Measurements from ENCODE around the gene AARS1. TPM values are rescaled to one million over a fixed set of nuclear protein-coding genes. Genes with fewer than 3 reads are reported as not detected.
"Not testable (repeated sequence)": the region's sequence is repeated elsewhere in the genome, so short reads cannot be mapped to it uniquely, and the experiment has no call there.

AARS1 gene
- total and polyA plus RNA-seq, 10 of the 15 experiments (the other 5 are each of a cell fraction or from before 2014, with no cell fraction given): 21.5 to 143 (median 96.9) TPM

DNA sequence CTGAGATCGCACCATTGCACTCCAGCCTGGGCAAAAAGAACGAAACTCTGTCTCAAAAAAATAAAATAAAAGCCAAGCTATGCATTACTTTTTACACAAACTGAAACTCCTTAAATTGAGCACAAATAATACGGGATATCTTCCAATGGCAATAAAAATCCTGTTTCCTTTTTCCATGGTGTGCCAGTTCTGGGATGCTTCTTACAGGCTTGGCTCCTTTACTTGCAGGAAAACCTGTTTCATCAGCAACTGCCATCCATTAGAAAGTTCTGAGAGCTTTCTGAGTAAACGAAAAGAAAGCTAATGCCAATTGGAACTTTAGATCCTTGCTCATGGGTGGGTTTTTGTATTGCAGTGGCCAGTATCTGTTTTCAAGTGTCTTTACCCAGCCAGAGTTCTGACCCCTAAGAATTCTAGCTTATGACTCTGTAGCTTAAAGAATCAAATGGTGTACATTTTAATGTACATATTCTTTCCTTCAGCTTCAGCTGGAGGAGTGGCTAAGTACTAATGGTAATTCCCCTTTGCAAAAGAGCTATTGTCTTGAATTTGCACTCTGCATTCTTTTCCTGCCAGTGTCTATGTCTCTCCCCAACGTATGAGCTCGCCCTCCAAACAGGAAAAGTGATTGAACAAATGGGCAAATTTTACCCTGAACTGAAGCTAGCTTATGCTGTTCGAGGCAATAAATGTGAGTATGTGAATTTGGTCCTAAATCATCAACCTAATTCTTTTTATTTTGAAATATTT, 35.9 kb upstream of the AARS1 start (continued):
- TF ChIP-seq, protein P1, sequence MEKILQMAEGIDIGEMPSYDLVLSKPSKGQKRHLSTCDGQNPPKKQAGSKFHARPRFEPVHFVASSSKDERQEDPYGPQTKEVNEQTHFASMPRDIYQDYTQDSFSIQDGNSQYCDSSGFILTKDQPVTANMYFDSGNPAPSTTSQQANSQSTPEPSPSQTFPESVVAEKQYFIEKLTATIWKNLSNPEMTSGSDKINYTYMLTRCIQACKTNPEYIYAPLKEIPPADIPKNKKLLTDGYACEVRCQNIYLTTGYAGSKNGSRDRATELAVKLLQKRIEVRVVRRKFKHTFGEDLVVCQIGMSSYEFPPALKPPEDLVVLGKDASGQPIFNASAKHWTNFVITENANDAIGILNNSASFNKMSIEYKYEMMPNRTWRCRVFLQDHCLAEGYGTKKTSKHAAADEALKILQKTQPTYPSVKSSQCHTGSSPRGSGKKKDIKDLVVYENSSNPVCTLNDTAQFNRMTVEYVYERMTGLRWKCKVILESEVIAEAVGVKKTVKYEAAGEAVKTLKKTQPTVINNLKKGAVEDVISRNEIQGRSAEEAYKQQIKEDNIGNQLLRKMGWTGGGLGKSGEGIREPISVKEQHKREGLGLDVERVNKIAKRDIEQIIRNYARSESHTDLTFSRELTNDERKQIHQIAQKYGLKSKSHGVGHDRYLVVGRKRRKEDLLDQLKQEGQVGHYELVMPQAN (conservative IDR thresholded peaks at IDR 0.05): no peak

DNA sequence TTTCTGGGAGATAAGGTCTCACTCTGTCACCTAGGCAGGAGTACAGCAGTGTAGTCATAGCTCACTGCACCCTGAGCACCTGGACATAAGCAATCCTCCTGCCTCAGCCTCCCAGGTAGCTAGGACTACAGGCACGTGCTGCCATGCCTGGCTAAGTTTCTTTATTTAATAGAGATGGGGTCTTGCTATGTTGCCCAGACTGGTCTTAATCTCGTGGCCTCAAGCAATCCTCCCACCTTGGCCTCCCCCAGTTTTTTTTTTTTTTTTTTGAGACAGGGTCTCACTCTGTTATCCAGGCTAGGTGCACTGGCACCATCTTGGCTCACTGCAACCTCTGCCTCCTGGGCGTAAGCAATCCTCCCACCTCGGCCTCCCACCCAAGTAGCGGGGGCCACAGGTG, 30.8 kb upstream of the AARS1 start:
- no peak overlapping the region for H2AFZ ChIP-seq (ENCODE audit: control insufficient read depth, low read depth, low read length)
- no peak overlapping the region for H3K4me2 ChIP-seq (ENCODE audit: control insufficient read depth, insufficient read depth)
- POLR2A ChIA-PET: no interaction called here
- no peak overlapping the region for H3K9ac ChIP-seq (ENCODE audit: control insufficient read depth, insufficient read depth, low read length)
- TF ChIP-seq SREBF1 (IDR thresholded peaks at IDR 0.05; ENCODE audit: low read length): no peak
- no peak for TF ChIP-seq TCF3 (IDR thresholded peaks at IDR 0.05; ENCODE audit: borderline replicate concordance, insufficient read depth, low read depth, low read length)
- TF ChIP-seq NRF1 (conservative IDR thresholded peaks at IDR 0.05; ENCODE audit: low read depth, low read length): no peak
- no peak for TF ChIP-seq RELA (IDR thresholded peaks at IDR 0.05; ENCODE audit: borderline replicate concordance, partially characterized antibody)
- no peak for TF ChIP-seq POLR2AphosphoS5 (IDR thresholded peaks at IDR 0.05; ENCODE audit: low read length)
- no peak overlapping the region for H3K4me3 ChIP-seq
- no peaks in the 10 kb centered on the region for H3K79me2 ChIP-seq (ENCODE audit: control insufficient read depth, insufficient read depth, low read length)
- H3K9me3 ChIP-seq (replicated peaks; ENCODE audit: control insufficient read depth, insufficient read depth, low read length): no peaks in the 10 kb centered on the region
- intact Hi-C loops (cut with micrococcal nuclease; ENCODE audit: unreplicated experiment): no loop called here
- H3K27me3 ChIP-seq (replicated peaks in 1 of 2; ENCODE audit: control insufficient read depth in 2 of 2, insufficient read depth in 2 of 2, low read length in 1 of 2): no peaks in the 10 kb centered on the region
- peaks cover 1 to 7% of the 10 kb centered on the region in 2 experiments; a peak in 3 of 4 replicates for H3K36me3 ChIP-seq (ENCODE audit: control insufficient read depth in 2 of 2, insufficient read depth in 2 of 2, low read length in 1 of 2)
- WGBS (ENCODE audit: insufficient coverage, insufficient replicate concordance, low lambda C conversion rate, missing lambda C conversion rate): 97% methylated on average over 5 of the region's 5 CpGs
- no peak for FAIRE-seq
- in situ Hi-C loops (cut with MboI): no loop called here
- CTCF ChIA-PET: interaction anchor here (1.0 kb wide), 1 partner anchor 10 kb away, joined by 3 read pairs; no protein-coding TSS in a partner anchor
- RAD21 ChIA-PET (ENCODE audit: unreplicated experiment): no interaction called here
- BruUV-seq (replicated peaks): no TSS peak
- no peaks in the 10 kb centered on the region for H4K20me1 ChIP-seq (ENCODE audit: control insufficient read depth, insufficient read depth)
- no peak overlapping the region for H3K27ac ChIP-seq (ENCODE audit: control insufficient read depth, insufficient read depth)
- no peaks in the 10 kb centered on the region for H3K4me1 ChIP-seq (ENCODE audit: control insufficient read depth, insufficient read depth, low read length)
- no peak for DNase-seq (ENCODE audit: low read depth, low spot score)
- SMC1A ChIA-PET (ENCODE audit: uncharacterized antibody, unreplicated experiment): no interaction called here
- ATAC-seq: no peak

DNA sequence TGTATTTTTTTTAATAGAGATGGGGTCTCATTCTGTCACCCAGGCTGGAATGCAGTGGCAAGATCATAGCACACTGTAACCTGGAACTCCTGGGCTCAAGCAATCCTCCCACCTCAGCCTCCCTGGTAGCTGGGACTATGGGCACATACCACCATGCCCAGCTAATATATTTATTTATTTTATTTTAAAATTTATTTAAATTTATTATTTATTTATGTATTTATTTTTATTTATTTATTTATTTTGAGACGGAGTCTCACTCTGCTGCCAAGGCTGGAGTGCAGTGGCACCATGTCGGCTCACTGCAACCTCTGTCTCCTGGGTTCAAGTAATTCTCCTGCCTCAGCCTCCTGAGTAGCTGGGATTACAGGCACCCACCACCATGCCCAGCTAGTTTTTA, 18.4 kb upstream of the AARS1 start:
- H3K4me1 ChIP-seq (ENCODE audit: control insufficient read depth, insufficient read depth, low read length); RAD21 ChIA-PET (ENCODE audit: unreplicated experiment); H3K4me3 ChIP-seq; H4K20me1 ChIP-seq (ENCODE audit: control insufficient read depth, insufficient read depth); H3K36me3 ChIP-seq (ENCODE audit: control insufficient read depth in 2 of 2, insufficient read depth in 2 of 2, low read length in 1 of 2); H3K27me3 ChIP-seq (replicated peaks in 1 of 2; ENCODE audit: control insufficient read depth in 2 of 2, insufficient read depth in 2 of 2, low read length in 1 of 2); FAIRE-seq; in situ Hi-C loops (cut with MboI); H3K9ac ChIP-seq (ENCODE audit: control insufficient read depth, insufficient read depth, low read length); SMC1A ChIA-PET (ENCODE audit: uncharacterized antibody, unreplicated experiment); BruUV-seq (replicated peaks); ATAC-seq; H3K4me2 ChIP-seq (ENCODE audit: control insufficient read depth, insufficient read depth); intact Hi-C loops (cut with micrococcal nuclease; ENCODE audit: unreplicated experiment); DNase-seq (ENCODE audit: low read depth, low spot score); H3K9me3 ChIP-seq (replicated peaks; ENCODE audit: control insufficient read depth, insufficient read depth, low read length); H3K27ac ChIP-seq (ENCODE audit: control insufficient read depth, insufficient read depth); H2AFZ ChIP-seq (ENCODE audit: control insufficient read depth, low read depth, low read length): not testable (repeated sequence)
- peaks cover 19% of the 10 kb centered on the region for H3K79me2 ChIP-seq (ENCODE audit: control insufficient read depth, insufficient read depth, low read length)
- CTCF ChIA-PET: interaction anchor here (1.0 to 1.3 kb wide), 2 partner anchors 17 to 31 kb away, joined by 3 read pairs; no protein-coding TSS in a partner anchor
- 98% methylated on average over 2 of the region's 2 CpGs for WGBS (ENCODE audit: insufficient coverage, insufficient replicate concordance, low lambda C conversion rate, missing lambda C conversion rate)
- POLR2A ChIA-PET: interaction anchor here (1.2 to 1.6 kb wide), 2 partner anchors 18 to 19 kb away, joined by 3 to 4 read pairs; partner anchors contain the start of gene AARS1
